ENCODE data around the gene KCNK4.

Gene KCNK4

DNA sequence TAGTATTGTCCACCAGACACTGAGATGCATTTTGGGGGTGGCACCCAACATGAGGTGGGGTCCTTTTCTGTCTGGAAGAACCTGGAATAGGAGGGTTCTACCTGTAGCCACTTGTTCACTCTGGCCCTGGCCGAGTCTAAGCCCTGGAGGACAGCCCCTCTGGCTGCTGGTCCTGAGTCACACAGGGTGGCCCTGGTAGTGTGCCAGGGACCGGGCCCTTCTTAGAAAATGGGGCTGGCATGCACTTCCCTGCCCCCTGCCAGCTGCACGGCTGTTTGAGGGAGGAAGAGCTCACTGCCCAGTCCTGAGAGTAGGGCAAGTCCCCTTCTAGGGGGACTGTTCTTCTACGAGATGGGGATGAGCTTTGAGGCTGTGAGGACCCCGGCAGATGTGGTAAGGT lies 37.6 kb upstream of the KCNK4 start:
- DNase-seq (ENCODE audit: low read depth in 2 of 2), result no peak
- H3K4me3 ChIP-seq (replicated peaks in 1 of 2; ENCODE audit: low read depth in 2 of 2, low read length in 2 of 2), result no peak overlapping the region
- TF ChIP-seq, protein P1, sequence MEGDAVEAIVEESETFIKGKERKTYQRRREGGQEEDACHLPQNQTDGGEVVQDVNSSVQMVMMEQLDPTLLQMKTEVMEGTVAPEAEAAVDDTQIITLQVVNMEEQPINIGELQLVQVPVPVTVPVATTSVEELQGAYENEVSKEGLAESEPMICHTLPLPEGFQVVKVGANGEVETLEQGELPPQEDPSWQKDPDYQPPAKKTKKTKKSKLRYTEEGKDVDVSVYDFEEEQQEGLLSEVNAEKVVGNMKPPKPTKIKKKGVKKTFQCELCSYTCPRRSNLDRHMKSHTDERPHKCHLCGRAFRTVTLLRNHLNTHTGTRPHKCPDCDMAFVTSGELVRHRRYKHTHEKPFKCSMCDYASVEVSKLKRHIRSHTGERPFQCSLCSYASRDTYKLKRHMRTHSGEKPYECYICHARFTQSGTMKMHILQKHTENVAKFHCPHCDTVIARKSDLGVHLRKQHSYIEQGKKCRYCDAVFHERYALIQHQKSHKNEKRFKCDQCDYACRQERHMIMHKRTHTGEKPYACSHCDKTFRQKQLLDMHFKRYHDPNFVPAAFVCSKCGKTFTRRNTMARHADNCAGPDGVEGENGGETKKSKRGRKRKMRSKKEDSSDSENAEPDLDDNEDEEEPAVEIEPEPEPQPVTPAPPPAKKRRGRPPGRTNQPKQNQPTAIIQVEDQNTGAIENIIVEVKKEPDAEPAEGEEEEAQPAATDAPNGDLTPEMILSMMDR (IDR thresholded peaks at IDR 0.05; ENCODE audit: low read depth, low read length), result no peak

DNA sequence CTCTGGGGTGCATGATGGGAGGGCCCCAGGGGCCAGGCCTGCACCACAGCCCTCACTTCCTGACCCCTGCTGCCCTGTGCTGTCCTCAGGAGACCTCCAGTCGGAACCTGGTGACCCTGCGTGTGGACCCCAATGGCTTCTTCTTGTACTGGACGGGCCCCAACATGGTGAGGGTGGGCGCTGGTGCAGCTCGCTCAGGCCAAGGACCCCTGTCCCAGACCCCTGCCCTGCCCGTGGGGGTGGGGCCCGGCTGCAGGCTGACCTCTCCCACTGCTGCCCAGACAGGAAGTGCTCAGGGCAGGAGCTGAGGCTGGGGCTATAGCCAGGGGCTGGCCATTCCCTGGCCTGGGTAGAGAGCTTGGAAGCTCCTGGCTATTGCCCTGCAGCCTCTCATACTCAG lies 36.8 kb upstream of the KCNK4 start:
- no peak overlapping the region for H3K4me3 ChIP-seq (replicated peaks in 1 of 2; ENCODE audit: low read depth in 2 of 2, low read length in 2 of 2)
- TF ChIP-seq, protein P1 (IDR thresholded peaks at IDR 0.05; ENCODE audit: low read depth, low read length), result no peak

DNA sequence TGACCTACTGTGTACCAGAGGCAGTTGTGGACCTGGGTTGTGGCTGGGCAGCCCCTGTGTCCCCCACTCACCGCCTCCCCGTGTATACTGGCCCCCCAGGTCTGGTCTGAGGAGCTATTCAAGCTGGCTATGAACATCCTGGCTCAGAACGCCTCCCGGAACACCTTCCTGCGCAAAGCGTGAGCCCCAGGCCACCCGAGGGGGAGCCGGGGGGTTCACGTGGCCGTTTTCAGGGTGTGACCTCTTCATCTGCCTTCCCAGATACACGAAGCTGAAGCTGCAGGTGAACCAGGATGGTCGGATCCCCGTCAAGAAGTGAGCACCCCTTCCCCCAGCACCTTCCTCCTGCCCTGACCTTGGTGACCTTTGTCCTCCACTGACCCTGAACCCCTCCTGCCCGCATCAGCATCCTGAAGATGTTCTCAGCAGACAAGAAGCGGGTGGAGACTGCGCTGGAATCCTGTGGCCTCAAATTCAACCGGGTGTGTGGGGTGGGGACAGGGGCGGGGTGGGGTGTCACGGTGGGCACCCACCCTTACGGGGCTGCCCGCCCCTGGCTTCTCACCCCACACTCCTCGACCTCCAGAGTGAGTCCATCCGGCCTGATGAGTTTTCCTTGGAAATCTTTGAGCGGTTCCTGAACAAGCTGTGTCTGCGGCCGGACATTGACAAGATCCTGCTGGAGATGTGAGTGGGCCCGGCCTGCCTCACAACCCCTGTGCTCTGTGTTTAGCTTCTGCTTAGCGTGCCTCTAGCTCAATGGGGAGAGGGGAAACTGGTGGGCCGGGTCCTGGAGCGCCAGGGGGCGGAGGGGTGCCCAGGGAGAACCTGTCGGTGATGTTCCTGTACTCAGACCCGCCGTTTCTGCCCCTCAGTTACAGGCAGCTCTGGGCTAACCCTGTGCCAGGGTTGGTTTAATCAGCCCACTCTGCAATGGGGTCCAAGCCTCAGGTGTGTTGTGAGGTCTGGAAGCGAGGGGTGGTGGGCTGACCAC lies 35.7 kb upstream of the KCNK4 start:
- TF ChIP-seq, protein P1 (IDR thresholded peaks at IDR 0.05; ENCODE audit: low read depth, low read length), result no peak
- DNase-seq (ENCODE audit: low read depth in 2 of 2), result no peak
- no peak overlapping the region for H3K4me3 ChIP-seq (replicated peaks in 1 of 2; ENCODE audit: low read depth in 2 of 2, low read length in 2 of 2)

More for the DNA sequence above, 36.8 kb upstream of the KCNK4 start:
- no peak for DNase-seq (ENCODE audit: low read depth in 2 of 2)

DNA sequence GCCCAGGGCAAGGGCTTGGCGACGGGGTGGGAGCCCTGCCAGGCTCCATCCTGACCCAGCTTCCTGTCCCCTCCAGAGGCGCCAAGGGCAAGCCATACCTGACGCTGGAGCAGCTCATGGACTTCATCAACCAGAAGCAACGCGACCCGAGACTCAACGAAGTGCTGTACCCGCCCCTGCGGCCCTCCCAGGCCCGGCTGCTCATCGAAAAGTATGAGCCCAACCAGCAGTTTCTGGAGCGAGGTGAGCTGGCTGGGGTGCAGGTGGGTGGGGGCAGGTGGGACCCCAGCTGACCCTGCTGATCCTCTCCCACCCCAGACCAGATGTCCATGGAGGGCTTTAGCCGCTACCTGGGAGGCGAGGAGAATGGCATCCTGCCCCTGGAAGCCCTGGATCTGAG lies 34.8 kb upstream of the KCNK4 start:
- H3K4me3 ChIP-seq (replicated peaks in 1 of 2; ENCODE audit: low read depth in 2 of 2, low read length in 2 of 2), result no peak overlapping the region
- TF ChIP-seq, protein P1 (IDR thresholded peaks at IDR 0.05; ENCODE audit: low read depth, low read length), result no peak
- no peak for DNase-seq (ENCODE audit: low read depth in 2 of 2)

DNA sequence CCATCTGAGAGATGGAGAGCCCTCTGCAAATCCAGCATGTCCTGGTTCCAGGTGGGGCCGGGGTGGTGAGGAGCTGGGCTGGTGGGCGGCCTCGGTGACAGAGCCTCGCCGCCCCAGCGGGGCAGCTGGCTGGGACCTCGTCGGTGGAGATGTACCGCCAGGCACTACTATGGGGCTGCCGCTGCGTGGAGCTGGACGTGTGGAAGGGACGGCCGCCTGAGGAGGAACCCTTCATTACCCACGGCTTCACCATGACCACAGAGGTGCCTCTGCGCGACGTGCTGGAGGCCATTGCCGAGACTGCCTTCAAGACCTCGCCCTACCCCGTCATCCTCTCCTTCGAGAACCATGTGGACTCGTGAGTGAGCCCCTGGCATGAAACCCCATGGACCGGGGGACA lies 32.7 kb upstream of the KCNK4 start:
- TF ChIP-seq, protein P1 (IDR thresholded peaks at IDR 0.05; ENCODE audit: low read depth, low read length), result no peak
- DNase-seq (ENCODE audit: low read depth in 2 of 2), result no peak
- no peak overlapping the region for H3K4me3 ChIP-seq (replicated peaks in 1 of 2; ENCODE audit: low read depth in 2 of 2, low read length in 2 of 2)

DNA sequence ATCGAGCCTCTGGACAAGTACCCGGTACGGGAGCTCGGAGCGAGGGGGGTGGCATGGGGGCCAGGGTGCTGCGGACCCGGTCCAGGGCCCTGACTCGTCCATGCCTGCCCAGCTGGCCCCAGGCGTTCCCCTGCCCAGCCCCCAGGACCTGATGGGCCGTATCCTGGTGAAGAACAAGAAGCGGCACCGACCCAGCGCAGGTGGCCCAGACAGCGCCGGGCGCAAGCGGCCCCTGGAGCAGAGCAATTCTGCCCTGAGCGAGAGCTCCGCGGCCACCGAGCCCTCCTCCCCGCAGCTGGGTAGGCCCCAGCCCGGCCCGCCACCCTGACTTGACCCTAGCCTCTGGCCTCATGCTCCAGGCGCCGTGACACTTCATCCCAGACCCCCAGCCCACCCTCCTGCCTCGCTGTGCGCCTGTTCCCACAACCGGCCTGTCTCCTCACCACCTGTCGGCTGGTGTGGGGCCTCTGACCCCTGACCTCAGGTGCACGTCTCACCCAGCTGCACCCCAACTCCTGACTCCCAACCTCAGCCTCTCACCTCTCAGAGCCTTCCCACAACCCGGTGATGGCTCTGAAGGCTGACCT lies 32.1 kb upstream of the KCNK4 start:
- no peak for DNase-seq (ENCODE audit: low read depth in 2 of 2)
- TF ChIP-seq, protein P1 (IDR thresholded peaks at IDR 0.05; ENCODE audit: low read depth, low read length), result no peak
- H3K4me3 ChIP-seq (replicated peaks in 1 of 2; ENCODE audit: low read depth in 2 of 2, low read length in 2 of 2), result no peak overlapping the region

Measured in cardiac fibroblast (primary cell).